Duodenal mucosa (tissue), 2 donors: ENCODE results near the gene NIP7.
"Not testable (repeated sequence)": the region's sequence is repeated elsewhere in the genome, so short reads cannot be mapped to it uniquely, and the experiment has no call there.

ENCODE experiments used
- H3K27ac ChIP-seq: one replicate; pipeline ENCODE4 v1.7.0; 2013; ENCODE audit warnings: low read depth, low read length
- H3K27me3 ChIP-seq, 2 donors: one replicate each; pipeline ENCODE4 v1.7.0; 2013; ENCODE audit warnings: low read length in 2 of 2, control low read depth in 1 of 2; ENCODE audit not compliant: insufficient read depth in 2 of 2, control insufficient read depth in 1 of 2
- H3K36me3 ChIP-seq, 2 donors: one replicate each; pipeline ENCODE4 v1.7.0; 2013; ENCODE audit warnings: low read length in 2 of 2, control low read depth in 1 of 2; ENCODE audit not compliant: insufficient read depth in 2 of 2, control insufficient read depth in 1 of 2
- H3K4me1 ChIP-seq, 2 donors: one replicate each; pipeline ENCODE4 v1.7.0; 2013; ENCODE audit warnings: low read length in 2 of 2, control low read depth in 1 of 2; ENCODE audit not compliant: insufficient read depth in 2 of 2, control insufficient read depth in 1 of 2
- H3K4me3 ChIP-seq, 2 donors: one replicate each; pipeline ENCODE4 v1.7.0; 2013; ENCODE audit warnings: low read length in 2 of 2, low read depth in 1 of 2
- H3K9ac ChIP-seq, 2 donors: one replicate each; pipeline ENCODE4 v1.7.0; 2013; ENCODE audit warnings: low read length in 2 of 2, low read depth in 1 of 2
- H3K9me3 ChIP-seq, 2 donors: one replicate each; pipeline ENCODE4 v1.7.0; 2013; ENCODE audit warnings: low read length in 2 of 2, control low read depth in 1 of 2; ENCODE audit not compliant: control insufficient read depth in 1 of 2

The NIP7 gene

GRCh38 chr16:69339289-69340094, at the start of gene NIP7, which contains the start of gene COG8:
Gene NIP7, plus strand, starts transcription at chr16:69339772. Its CDS starts 58 bp downstream, at chr16:69339830.
Gene COG8, minus strand, starts transcription at chr16:69339564. Its CDS starts 12 bp downstream, at chr16:69339552.
- Histone ChIP-seq H3K27ac (peak within 1 kb of the TSS; percentile 84), H3K4me3 (peak within 1 kb of the TSS; percentile 95 to 98), H3K4me1 (peaks cover 21 to 23% of the 10 kb centered on the region in 2 donors), H3K9me3 (no peaks in the 10 kb centered on the region), H3K9ac (peak within 1 kb of the TSS; percentile 76 to 86), H3K36me3 (peaks cover 28 to 46% of the 10 kb centered on the region in 2 donors), H3K27me3 (no peaks in the 10 kb centered on the region)

GRCh38 chr16:69291657-69292056, 47.9 kb upstream of the NIP7 start:
- H3K4me3 ChIP-seq, H3K27ac ChIP-seq, H3K27me3 ChIP-seq, H3K36me3 ChIP-seq, H3K9me3 ChIP-seq, H3K4me1 ChIP-seq, H3K9ac ChIP-seq: not testable (repeated sequence)

- no peaks in the 10 kb centered on the region for H3K4me1 ChIP-seq
- peaks cover 0 to 8% of the 10 kb centered on the region in 2 donors for H3K36me3 ChIP-seq
- no peaks in the 10 kb centered on the region for H3K27me3 ChIP-seq
- H3K9ac ChIP-seq = no peak overlapping the region
- no peak overlapping the region for H3K27ac ChIP-seq
- H3K9me3 ChIP-seq = no peaks in the 10 kb centered on the region
- H3K4me3 ChIP-seq = no peak overlapping the region
Measured at GRCh38 chr16:69293401-69293800, 46.2 kb upstream of the NIP7 start.

GRCh38 chr16:69294051-69294450, 45.5 kb upstream of the NIP7 start:
- Histone ChIP-seq H3K27me3 (no peaks in the 10 kb centered on the region), H3K36me3 (peaks cover 0 to 8% of the 10 kb centered on the region in 2 donors), H3K4me3 (no peak overlapping the region), H3K27ac (no peak overlapping the region), H3K4me1 (no peaks in the 10 kb centered on the region), H3K9ac (no peak overlapping the region), H3K9me3 (no peaks in the 10 kb centered on the region)

- peaks cover 7 to 25% of the 10 kb centered on the region in 2 donors for H3K36me3 ChIP-seq
- H3K27ac ChIP-seq, H3K4me3 ChIP-seq, H3K9me3 ChIP-seq, H3K4me1 ChIP-seq, H3K9ac ChIP-seq, H3K27me3 ChIP-seq: not testable (repeated sequence)
Measured at GRCh38 chr16:69296771-69297170, 42.8 kb upstream of the NIP7 start.

- H3K36me3 ChIP-seq = peaks cover 7 to 29% of the 10 kb centered on the region in 2 donors
Measured at GRCh38 chr16:69298261-69298660, 41.3 kb upstream of the NIP7 start.

GRCh38 chr16:69301187-69301586, 38.4 kb upstream of the NIP7 start:
- Histone ChIP-seq H3K27ac (no peak overlapping the region), H3K27me3 (no peaks in the 10 kb centered on the region), H3K9ac (no peak overlapping the region), H3K4me1 (no peaks in the 10 kb centered on the region), H3K36me3 (peaks cover 7 to 24% of the 10 kb centered on the region in 2 donors), H3K9me3 (no peaks in the 10 kb centered on the region), H3K4me3 (no peak overlapping the region)

More at GRCh38 chr16:69298261-69298660, 41.3 kb upstream of the NIP7 start:
- Histone ChIP-seq H3K4me1 (no peaks in the 10 kb centered on the region), H3K27ac (no peak overlapping the region), H3K9me3 (no peaks in the 10 kb centered on the region), H3K9ac (no peak overlapping the region), H3K27me3 (no peaks in the 10 kb centered on the region), H3K4me3 (no peak overlapping the region)

GRCh38 chr16:69301861-69302260, 37.7 kb upstream of the NIP7 start:
- H3K27me3 ChIP-seq = no peaks in the 10 kb centered on the region
- H3K9me3 ChIP-seq = no peaks in the 10 kb centered on the region
- H3K9ac ChIP-seq = no peak overlapping the region
- no peaks in the 10 kb centered on the region for H3K4me1 ChIP-seq
- peaks cover 7 to 24% of the 10 kb centered on the region in 2 donors for H3K36me3 ChIP-seq
- no peak overlapping the region for H3K4me3 ChIP-seq
- no peak overlapping the region for H3K27ac ChIP-seq

GRCh38 chr16:69302301-69302700, 37.3 kb upstream of the NIP7 start:
- Histone ChIP-seq H3K4me1 (no peaks in the 10 kb centered on the region), H3K27me3 (no peaks in the 10 kb centered on the region), H3K36me3 (peaks cover 7 to 24% of the 10 kb centered on the region in 2 donors), H3K9ac (no peak overlapping the region), H3K9me3 (no peaks in the 10 kb centered on the region), H3K27ac (no peak overlapping the region), H3K4me3 (no peak overlapping the region)

GRCh38 chr16:69306031-69306430, 33.5 kb upstream of the NIP7 start:
- no peak overlapping the region for H3K27ac ChIP-seq
- H3K36me3 ChIP-seq = peaks cover 0 to 7% of the 10 kb centered on the region in 2 donors
- no peak overlapping the region for H3K4me3 ChIP-seq
- H3K9ac ChIP-seq = no peak overlapping the region
- H3K4me1 ChIP-seq = peaks cover 3 to 5% of the 10 kb centered on the region in 2 donors
- H3K9me3 ChIP-seq = no peaks in the 10 kb centered on the region
- H3K27me3 ChIP-seq = no peaks in the 10 kb centered on the region
